HUDEP-2 (cell line): ENCODE data around the gene KAZN.
"Not testable (repeated sequence)": the region's sequence is repeated elsewhere in the genome, so short reads cannot be mapped to it uniquely, and the experiment has no call there.

Experiments used
- DNase-seq, 76 experiments: peaks; one replicate each; lab custom pipeline; 2025; ENCODE audit not compliant: unreplicated experiment in 76 of 76; lab: John Stamatoyannopoulos, UW

The KAZN gene

DNA sequence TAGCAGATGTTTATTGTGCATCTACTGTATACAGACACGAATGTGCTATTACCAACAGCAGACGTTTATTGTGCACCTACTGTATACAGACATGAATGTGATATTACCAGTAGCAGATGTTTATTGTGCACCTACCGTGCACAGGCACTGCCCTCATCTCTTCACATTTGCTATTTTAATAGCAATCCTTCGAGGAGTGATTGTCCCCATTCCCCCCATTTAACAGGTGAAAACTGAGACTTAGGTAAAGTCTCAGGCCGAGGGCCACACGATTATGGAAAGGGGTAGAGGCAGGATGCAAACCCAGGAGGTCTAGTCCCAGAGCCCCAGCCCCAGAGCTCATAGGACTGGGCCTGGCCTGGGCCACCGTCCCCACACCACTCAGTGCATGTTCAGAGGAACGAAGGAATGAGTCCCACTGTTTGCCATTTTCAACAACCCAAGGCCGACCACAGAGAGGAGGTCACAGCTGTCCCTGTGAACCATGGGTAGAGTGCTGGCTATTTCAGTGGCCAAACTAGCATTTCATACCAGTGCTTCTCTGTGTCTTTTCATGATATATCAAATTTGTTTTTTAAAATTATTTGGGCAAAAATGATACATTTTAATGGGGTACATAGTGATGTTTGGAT lies 440.6 kb downstream of the KAZN start:
- no peak for DNase-seq

DNA sequence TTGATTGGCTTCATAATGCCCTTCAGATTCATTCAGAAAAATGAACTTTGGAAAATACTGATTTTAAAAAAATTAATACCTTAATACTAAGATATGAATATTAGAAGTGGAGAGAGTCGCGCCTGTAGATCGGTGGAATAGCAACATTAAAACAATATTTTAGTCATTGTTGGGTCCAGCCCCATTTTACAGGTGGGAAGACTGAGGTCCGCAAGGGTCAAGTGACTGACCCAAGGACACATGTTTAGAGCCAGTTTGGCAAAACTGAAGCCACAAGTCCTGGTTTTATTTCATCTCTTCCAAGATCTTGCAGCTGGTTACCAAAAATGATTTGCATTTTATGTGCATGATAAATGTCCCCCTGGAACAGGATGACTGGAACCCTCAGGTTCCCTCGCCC lies 441.4 kb downstream of the KAZN start:
- no peak for DNase-seq

DNA sequence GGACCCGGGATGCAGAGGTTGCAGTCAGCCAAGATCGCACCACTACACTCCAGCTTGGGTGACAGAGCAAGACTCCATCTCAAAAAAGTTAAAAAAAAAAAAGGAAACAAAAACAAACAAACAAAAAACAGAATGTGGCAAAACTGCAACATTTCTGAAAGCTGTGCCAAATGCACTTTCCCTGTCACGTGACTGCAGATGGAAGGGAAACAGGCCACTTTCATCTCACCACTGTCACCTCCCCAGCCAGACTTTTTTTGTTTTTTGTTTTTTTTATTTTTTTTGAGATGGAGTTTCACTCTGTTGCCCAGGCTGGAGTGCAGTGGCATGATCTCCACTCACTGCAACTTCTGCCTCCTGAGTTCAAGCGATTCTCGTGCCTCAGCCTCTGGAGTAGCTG lies 442.2 kb downstream of the KAZN start:
- not testable (repeated sequence) for DNase-seq

DNA sequence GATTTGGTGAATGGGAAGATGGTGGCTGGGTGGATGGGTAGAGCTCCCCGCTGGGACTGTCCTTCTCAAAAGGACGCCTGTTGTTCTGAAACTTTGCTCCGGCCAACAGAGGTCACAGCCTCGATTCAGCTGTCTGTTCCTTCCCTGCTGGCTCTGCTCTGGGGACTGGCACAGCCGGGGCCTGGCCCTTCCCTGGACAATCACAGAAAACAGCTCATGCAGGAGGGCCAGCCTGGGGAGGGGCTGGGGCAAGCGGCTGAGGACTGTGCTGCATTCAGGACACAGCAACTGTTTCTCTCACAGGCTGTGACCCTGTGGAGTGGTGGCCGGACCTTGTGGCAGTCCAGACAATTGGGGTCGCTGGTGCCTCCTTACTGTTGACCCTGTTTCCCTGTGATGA lies 444.4 kb downstream of the KAZN start:
- DNase-seq, result no peak

DNA sequence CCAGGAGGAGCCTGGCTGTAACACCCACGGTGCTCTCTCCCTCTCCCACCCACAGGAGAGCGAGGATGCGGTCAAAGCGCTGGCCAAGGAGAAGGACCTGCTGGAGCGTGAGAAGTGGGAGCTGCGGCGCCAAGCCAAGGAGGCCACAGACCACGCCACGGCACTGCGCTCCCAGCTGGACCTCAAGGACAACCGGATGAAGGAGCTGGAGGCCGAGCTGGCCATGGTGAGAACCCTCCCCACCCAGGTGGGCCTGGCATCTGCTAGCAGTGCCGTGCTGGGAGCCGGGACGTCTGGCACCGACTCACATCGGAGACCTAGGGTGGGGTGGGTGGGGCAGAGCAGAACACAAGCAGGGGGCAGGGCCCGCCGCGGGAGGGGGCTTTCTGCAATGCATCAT lies 445.4 kb downstream of the KAZN start:
- DNase-seq, result no peak

DNA sequence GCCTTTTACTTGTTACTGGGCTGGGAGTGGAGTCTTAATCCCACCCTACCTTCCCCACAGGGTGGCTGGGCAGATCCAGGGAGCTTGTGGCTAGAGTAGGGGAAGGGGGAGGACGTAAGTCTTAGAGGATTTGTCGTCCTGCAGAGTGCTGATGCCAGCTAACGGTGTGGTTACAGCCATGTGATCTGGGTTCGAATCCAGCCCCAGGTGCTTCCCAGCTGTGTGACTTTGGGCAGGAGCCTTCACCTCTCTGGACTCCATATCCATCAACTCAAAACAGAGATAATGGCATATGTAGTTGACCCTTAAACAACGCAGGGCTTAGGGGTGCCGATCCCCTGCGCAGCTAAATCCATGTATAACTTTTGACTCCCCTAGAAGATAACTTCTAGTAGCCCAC lies 446.6 kb downstream of the KAZN start:
- no peak for DNase-seq

DNA sequence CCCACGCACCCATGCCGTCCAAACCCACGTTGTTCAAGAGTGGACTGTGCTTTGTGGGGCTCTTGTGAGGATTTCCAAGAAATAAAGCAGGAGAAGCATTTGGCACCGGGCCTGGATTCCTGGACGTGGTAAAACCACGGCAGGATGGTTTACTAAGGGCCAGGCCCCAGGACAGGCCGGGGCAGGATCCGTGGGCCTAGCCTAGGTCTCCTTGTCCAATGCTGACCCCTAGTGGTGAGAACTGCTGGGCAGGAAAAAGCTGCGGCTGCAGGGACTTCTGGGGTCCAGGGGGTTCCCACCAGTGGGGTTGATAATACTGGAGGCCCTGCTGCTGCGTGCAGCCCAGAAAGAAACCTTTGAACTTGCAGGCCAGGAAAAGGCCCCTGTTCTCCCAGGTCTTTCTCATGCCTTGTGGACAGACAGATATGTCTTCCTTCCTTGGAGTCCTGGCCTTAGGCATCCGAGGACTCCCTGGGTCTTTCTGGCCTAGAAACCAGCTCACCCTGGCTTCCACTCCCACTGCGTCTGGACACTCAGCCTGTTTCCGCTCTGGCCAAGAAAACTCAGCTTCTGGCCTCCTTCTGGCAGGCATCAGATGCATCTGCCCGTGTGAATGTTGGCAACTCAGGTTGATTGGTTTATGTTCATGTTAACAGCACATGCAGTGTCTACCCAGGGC lies 448.1 kb downstream of the KAZN start:
- peak in 48 of 76 experiments; percentile 2 to 69 (median 24) for DNase-seq

DNA sequence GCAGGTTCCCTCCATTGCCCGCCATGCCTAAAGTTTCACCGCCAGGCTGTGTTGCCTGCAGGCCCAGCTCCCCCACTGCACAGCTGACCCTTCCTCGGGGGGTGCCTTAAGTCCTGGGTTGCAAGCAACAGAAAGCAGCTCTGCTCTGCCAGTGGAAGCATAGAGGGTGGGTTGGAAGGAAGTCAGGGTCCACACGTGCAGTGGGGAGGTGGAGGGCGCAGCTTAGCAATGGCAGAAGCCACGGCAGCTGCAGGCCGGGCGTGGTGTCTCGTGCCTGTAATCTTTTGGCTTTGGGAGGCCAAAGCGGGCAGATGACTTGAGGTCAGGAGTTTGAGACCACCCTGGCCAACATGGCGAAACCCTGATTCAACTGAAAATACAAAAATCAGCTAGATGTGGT lies 448.8 kb downstream of the KAZN start:
- DNase-seq, result no peak

DNA sequence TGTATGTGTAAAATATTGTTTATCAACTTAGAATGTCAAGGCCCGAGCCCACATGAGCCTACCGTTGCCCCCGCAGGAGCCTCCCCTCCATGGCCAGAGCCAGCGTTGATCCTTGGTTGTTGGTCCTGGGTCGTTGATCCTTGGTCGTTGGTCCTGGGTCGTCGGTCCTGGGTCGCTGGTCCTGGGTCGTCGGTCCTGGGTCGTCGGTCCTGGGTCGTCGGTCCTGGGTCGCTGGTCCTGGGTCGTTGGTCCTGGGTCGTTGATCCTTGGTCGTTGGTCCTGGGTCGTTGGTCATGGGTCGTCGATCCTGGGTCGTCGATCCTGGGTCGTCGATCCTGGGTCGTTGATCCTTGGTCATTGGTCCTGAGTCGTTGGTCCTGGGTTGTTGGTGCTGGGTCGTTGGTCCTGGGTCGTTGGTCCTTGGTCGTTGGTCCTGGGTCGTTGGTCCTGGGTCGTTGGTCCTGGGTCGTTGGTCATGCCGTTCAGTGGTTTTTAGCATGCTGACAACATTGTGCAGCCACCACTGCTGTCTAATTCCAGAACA lies 450.0 kb downstream of the KAZN start:
- DNase-seq, result no peak

DNA sequence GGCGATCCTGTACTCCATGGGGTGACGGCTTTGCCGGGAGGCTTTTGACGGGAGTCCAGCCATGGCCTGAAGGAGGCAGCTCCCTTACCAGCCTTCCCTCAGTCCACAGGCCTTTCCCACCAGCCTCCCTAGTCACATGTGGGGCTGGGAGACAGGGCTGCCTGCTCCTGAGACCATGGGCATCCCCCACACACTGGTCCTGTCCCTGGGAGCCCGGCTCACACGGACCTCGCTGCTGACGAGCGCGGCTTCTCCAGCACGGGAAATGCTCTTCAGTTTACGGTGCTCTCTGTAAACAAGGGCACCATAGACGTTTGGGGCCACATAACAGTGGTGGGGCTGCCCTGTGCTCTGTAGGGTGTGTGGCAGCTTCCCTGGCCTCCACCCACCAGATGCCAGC lies 450.6 kb downstream of the KAZN start:
- no peak for DNase-seq

DNA sequence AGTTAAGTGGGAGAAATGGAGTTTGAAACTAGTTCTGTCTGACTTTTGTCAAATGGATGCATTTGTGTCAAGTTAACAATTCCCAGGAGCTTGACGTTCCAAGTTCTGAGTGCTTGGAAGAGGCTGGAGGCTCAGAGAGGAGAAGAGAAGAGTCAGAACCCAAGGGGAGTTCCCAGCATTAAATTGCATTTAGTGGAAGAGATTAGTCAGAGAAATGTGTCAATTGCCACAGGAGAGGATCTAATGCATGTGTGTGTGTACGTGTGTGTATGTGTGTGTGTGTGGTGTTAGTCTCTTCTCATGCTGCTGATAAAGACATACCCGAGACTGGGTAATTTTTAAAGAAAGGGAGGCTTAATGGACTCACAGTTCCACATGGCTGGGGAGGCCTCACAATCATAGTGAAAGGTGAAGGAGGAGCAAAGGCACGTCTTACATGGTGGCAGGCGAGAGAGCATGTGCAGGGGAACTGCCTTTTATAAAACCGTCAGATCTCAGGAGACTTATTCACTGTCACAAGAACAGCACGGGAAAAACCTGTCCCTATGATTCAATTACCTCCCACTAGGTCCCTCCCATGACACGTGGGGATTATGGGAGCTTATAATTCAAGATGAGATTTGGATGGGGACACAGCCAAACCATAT lies 453.5 kb downstream of the KAZN start:
- DNase-seq, result no peak

DNA sequence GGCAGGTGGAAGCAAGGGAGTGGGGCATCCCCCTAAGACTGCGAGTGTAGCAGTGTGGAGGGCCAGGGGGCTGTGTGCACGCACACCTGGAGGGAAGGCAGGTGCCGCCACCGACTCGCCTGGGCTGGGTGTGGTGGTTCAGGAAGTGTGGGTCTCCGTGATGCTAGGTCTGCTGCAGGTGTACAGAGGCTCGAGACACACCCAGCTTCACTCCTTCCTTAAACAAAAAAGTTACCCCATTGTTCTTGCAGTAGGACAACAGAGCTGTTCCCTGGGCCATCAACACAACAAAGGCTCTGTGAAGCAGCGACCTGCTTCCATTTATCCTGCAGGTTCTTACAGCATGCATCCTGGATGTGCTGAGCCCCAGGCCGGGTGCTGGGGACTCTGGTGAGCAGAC lies 454.7 kb downstream of the KAZN start:
- DNase-seq, result no peak

DNA sequence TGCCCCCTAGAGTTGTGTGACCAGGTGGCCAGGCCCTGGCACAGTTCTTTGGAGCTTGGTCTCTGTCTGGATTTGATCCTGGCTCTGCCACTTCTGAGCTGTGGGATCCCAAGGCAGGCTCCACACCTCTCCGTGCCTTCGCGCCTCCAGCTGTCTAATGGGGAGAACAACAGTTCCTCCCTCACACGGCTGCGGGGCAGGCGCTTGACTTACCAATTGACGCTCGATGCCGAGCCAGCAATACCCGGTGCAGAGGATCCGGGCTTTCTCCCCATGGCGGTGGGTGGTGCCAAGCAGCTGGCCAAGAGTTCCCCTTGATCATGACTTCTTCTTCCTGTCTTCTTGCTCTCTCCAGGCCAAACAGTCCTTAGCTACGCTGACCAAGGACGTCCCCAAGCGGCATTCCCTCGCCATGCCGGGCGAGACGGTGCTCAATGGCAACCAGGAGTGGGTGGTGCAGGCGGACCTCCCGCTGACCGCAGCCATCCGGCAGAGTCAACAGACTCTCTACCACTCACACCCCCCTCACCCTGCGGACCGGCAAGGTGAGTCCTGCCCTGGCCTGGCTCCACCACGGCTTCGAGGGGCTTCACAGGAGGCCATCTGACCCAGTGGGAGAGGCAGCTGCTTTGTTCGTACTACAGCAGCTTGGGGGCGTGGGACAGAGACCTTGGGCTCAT lies 457.4 kb downstream of the KAZN start:
- DNase-seq, result no peak

DNA sequence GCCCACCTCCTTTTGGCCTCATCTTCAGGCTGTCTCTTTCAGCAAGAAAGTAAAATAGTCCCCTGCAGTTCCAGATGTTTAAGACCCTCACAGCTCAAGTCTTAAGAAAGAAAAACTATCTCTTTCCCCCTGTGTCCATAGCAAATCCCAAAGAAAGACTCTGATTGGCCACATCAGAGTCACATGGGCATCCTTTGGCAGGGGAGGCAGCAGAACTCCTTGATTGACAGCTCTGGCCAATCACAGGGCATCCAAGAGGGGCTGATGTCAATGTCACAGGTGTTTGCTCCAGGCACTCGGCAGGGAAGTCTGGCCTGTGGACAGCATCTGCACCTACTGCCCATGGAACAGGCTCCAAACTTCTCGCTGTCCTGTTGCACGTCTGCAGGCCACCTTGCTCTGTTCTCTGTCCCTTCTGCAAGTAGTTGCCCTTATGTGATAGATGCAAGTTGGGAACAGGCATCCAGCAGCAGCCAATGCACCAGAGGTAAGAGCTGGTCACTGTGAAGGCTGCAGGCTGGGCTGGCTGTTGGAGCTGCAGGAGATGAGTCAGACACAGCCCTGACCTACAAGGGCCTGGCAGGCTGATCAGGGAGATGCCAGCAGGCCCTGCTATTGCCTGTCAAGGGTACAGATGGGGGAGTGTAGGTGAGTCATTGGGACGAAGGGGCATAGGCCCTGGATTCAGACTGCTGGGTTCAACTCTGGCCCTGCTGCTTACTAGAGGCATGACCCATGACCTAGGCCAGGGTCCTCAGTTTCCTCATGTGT lies 458.2 kb downstream of the KAZN start:
- DNase-seq, result no peak

DNA sequence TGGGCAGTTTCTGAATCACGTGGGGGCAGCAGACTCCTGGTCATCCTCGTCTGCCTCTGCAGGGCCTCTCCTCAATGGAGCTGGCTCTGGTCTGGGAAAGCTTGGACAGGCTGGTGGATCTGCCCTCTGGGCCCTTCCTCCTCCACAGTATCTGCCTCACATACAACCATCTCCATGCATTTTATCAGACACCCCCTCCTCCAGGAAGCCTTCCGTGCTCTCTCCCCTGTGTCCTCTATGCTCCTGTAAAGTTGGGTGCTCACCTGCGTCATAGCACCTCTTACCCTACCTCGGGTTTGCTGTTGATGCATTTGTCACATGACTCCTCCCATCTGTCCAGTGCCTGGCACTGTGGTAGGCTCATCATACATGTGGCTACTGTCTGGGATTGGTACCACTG lies 459.3 kb downstream of the KAZN start:
- no peak for DNase-seq

DNA sequence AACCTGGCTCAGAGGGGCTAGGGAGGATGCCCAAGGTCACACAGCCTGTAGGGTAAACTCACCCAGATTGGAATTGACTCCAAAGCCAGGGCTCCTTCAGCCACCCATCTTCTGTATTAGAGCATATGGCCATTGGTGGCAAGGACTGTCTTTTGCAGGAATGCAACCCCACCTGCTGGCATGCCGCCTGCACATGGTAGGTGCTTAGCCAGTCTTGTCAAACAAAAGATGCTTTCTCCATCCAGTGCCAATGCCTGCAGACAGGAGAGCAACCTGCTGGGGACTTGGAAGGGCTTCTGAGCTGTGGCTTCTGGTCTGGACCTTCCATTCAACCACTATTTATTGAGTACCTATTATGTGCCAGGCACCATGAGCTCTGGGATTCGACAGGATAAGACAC lies 459.8 kb downstream of the KAZN start:
- no peak for DNase-seq

DNA sequence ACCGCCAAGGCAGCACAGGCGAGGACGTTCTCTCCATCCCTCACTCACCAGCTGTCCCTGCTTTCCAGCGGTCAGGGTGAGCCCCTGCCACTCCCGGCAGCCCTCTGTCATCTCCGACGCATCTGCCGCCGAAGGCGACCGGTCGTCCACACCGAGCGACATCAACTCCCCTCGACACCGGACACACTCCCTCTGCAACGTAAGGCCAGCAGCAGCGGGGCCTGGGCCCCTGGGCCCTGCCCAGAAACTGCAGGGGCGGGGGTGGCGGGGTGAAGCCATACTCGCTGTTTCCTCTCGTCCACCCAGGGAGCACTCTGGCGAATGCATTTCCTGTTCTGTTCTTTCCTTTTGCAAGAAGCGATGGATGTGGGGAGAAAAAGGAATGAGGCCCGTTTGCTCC lies 461.6 kb downstream of the KAZN start:
- DNase-seq, result no peak

DNA sequence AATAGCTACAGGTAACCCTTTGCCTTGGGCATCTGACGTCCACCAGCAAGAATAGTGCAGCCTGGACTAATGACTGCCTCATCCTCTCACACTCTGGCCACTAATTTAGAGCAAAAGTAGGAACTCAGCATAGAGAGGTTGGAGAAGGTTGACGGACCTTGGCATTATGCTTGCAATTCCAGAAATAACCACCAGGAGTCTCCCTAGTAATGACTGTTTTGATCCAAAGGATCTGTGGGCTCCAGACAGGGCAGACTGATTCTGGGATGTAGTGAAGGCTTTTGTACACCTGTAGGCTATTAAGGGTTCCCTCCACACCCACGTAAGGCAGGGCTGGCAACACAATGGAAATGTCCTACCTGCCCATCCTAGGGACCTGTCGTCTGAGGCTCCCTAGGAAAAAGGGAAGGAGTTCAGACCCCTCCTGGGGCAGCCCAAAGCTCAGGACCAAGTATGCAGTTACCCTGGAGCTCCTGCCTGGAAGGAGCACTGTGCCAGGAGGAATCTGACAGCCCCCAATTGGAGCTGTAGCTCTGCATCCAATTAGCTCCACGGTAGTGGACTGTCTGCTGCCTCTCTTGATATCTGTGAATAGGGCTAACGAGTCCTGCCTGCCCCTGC lies 464.1 kb downstream of the KAZN start:
- peak in 5 of 76 experiments; percentile 2 to 30 (median 13) for DNase-seq

DNA sequence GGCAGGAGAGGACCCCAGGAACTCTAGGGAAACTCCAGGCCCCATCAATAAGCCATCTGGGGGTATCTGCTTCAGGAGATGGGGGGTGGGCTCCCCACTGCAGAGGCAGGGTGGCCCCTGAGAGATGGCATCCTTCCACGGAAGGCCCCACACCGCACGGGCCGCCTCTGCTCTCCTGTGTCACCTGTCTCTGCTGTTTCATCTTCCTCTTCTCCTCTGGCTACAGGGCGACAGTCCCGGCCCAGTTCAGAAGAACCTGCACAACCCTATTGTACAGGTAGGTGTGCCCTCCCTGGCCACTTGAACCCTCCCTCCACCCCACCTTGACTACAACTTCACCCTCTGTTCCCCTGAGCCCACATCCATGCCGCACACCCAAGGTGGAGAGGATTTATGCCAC lies 464.9 kb downstream of the KAZN start:
- no peak for DNase-seq

DNA sequence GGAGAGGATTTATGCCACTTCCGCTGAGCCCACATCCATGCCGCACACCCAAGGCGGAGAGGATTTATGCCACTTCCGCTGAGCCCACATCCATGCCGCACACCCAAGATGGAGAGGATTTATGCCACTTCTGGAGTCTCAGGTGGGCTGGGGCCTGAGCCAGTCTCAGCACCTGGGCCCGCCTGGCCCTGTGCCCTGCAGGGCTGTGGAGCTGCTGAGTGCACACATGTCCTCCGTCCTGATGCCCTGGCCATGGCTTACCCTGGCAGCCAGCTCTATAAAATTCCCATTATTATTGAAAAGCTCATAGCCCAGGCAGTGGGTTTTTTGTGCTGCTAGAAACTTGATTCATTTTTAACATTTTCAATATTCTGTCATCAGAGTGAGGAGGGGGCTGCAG lies 465.3 kb downstream of the KAZN start:
- no peak for DNase-seq
